HEK293T (cell line): ENCODE data around the gene POLN.

ENCODE experiments used
- FOXM1 ChIP-seq: fragments of 450-650 bp; IDR thresholded peaks from 2 replicates; pipeline ENCODE4 v1.6.1; 2017; ENCODE audit warnings: mild to moderate bottlenecking, borderline replicate concordance
- SUZ12 ChIP-seq: fragments of 450-650 bp; IDR thresholded peaks from 2 replicates; pipeline ENCODE4 v1.6.1; 2016; ENCODE audit warnings: mild to moderate bottlenecking
- TARDBP ChIP-seq: fragments of 450-650 bp; IDR thresholded peaks from 2 replicates; pipeline ENCODE4 v1.6.1; 2016

- no peak for TF ChIP-seq TARDBP
- no peak for TF ChIP-seq SUZ12
- TF ChIP-seq FOXM1: no peak
Measured at GRCh38 chr4:2283199-2283711, 41.3 kb upstream of the POLN start.
